GM12872 (cell line): ENCODE results near the gene PPARD.

Experiments used
- CTCF ChIP-seq: IDR thresholded peaks from 3 replicates; pipeline ENCODE4 v1.5.1; 2011; ENCODE audit warnings: low read depth, mild to moderate bottlenecking, low read length, moderate library complexity; ENCODE audit not compliant: insufficient read depth

Gene PPARD

DNA sequence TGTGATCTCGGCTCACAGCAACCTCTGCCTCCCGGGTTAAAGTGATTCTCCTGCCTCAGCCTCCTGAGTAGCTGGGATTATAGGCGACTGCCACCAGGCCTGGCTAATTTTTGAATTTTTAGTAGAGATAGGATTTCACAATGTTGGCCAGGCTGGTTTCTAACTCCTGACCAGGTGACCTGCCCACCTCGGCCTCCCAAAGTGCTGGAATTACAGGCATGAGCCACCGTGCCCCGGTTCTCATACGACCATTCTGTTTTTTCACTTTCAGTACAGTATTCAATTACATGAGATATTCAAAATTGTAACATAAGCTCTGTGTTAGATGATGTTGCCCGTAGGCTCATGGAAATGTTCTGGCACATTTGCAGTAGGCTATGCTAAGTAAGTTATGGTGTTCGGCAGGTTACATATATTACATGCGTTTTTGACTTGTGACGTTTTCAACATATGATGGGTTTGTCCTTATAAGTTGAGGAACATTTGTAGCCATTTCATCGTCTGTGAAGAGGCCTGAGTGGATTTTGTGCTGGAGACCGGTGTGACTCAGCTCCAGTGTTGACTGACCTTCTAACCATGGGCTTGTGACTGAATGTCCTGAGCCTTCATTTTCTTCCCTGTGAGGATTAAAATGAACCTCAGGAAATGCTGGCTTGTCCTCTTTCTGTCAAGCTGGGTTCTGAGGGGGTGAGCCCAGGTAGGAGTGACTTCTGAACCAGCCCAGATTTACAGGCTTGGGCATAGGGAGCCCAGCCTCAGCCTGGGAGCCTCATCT lies 12.2 kb downstream of the PPARD start:
- TF ChIP-seq CTCF: no peak

GRCh38 chr6:35356391-35356790 lies 14.0 kb downstream of the PPARD start:
- TF ChIP-seq CTCF: no peak

- TF ChIP-seq CTCF: no peak
Observed at GRCh38 chr6:35357677-35358076, 15.3 kb downstream of the PPARD start.

- TF ChIP-seq CTCF: no peak
Observed at GRCh38 chr6:35358086-35358485, 15.7 kb downstream of the PPARD start.

DNA sequence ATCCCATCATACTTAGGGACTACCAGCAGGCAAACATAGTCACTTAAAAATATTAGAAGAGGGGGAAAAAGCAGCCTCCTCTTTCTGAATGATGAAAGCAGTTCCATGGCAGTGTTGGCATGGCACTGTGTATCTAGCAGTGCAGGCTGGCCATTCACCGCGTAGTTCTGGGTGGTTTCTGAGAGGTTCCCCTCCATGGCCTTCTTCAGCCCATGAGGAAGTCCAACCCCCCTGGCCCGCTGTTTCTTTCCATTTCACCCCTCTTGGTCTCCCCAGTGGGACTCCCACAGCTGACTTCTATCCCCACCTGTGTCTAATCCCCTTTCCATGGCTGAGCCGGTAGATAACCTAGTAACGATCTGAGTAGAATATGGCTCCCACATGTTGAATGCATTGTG lies 17.0 kb downstream of the PPARD start:
- TF ChIP-seq CTCF: no peak

- TF ChIP-seq CTCF: no peak
Observed at GRCh38 chr6:35359744-35360348, 17.5 kb downstream of the PPARD start.

- TF ChIP-seq CTCF: no peak
Observed at GRCh38 chr6:35360349-35361138, 18.2 kb downstream of the PPARD start.
